ENCODE data around the gene SLC6A13.

Gene SLC6A13

GRCh38 chr12:254039-254438 is 8.6 kb downstream of the SLC6A13 start:
- no peak for TF ChIP-seq CTCF (IDR thresholded peaks at IDR 0.05; ENCODE audit: low read length)
- H3K4me2 ChIP-seq (ENCODE audit: low read length): no peak overlapping the region
- H3K36me3 ChIP-seq (ENCODE audit: insufficient read depth, low read length): no peaks in the 10 kb centered on the region
- H2AFZ ChIP-seq (ENCODE audit: low read length): no peak overlapping the region
- H4K20me1 ChIP-seq (ENCODE audit: insufficient read depth, low read length): no peaks in the 10 kb centered on the region
- no peaks in the 10 kb centered on the region for H3F3A ChIP-seq (ENCODE audit: insufficient read depth, low read length)
- no peak overlapping the region for H3K27ac ChIP-seq (ENCODE audit: low read depth, low read length, poor library complexity, severe bottlenecking)
- H3K9ac ChIP-seq (ENCODE audit: low read length): no peak overlapping the region
- no peak overlapping the region for H3K4me3 ChIP-seq (ENCODE audit: low read depth, low read length, poor library complexity, severe bottlenecking)
- H3K4me1 ChIP-seq (ENCODE audit: insufficient read depth, low read length, severe bottlenecking): no peaks in the 10 kb centered on the region
- H3K9me2 ChIP-seq (ENCODE audit: low read depth, low read length): no peaks in the 10 kb centered on the region
- no peaks in the 10 kb centered on the region for H3K9me3 ChIP-seq (ENCODE audit: low read length)
- no peaks in the 10 kb centered on the region for H3K79me2 ChIP-seq (ENCODE audit: insufficient read depth, low read length)
- H3K27me3 ChIP-seq (ENCODE audit: insufficient read depth, low read length): no peaks in the 10 kb centered on the region

GRCh38 chr12:253116-253831 is 9.4 kb downstream of the SLC6A13 start:
- Histone ChIP-seq H2AFZ (ENCODE audit: low read length) (no peak overlapping the region), H3K9ac (ENCODE audit: low read length) (no peak overlapping the region), H3K4me1 (ENCODE audit: insufficient read depth, low read length, severe bottlenecking) (no peaks in the 10 kb centered on the region), H3K9me2 (ENCODE audit: low read depth, low read length) (no peaks in the 10 kb centered on the region), H4K20me1 (ENCODE audit: insufficient read depth, low read length) (no peaks in the 10 kb centered on the region), H3F3A (ENCODE audit: insufficient read depth, low read length) (no peaks in the 10 kb centered on the region), H3K27me3 (ENCODE audit: insufficient read depth, low read length) (no peaks in the 10 kb centered on the region), H3K36me3 (ENCODE audit: insufficient read depth, low read length) (no peaks in the 10 kb centered on the region), H3K9me3 (ENCODE audit: low read length) (no peaks in the 10 kb centered on the region), H3K27ac (ENCODE audit: low read depth, low read length, poor library complexity, severe bottlenecking) (no peak overlapping the region), H3K79me2 (ENCODE audit: insufficient read depth, low read length) (no peaks in the 10 kb centered on the region), H3K4me2 (ENCODE audit: low read length) (no peak overlapping the region), H3K4me3 (ENCODE audit: low read depth, low read length, poor library complexity, severe bottlenecking) (no peak overlapping the region)
- TF ChIP-seq EZH2 (IDR thresholded peaks at IDR 0.05; ENCODE audit: borderline replicate concordance, low read length): no peak
- TF ChIP-seq CTCF (IDR thresholded peaks at IDR 0.05; ENCODE audit: low read length): no peak

- Histone ChIP-seq H3K27ac (ENCODE audit: low read depth, low read length, poor library complexity, severe bottlenecking) (no peak overlapping the region), H3K27me3 (ENCODE audit: insufficient read depth, low read length) (no peaks in the 10 kb centered on the region), H4K20me1 (ENCODE audit: insufficient read depth, low read length) (no peaks in the 10 kb centered on the region), H2AFZ (ENCODE audit: low read length) (no peak overlapping the region), H3F3A (ENCODE audit: insufficient read depth, low read length) (no peaks in the 10 kb centered on the region), H3K4me2 (ENCODE audit: low read length) (no peak overlapping the region), H3K79me2 (ENCODE audit: insufficient read depth, low read length) (no peaks in the 10 kb centered on the region), H3K9me2 (ENCODE audit: low read depth, low read length) (no peaks in the 10 kb centered on the region), H3K9me3 (ENCODE audit: low read length) (no peaks in the 10 kb centered on the region), H3K4me1 (ENCODE audit: insufficient read depth, low read length, severe bottlenecking) (no peaks in the 10 kb centered on the region), H3K4me3 (ENCODE audit: low read depth, low read length, poor library complexity, severe bottlenecking) (no peak overlapping the region), H3K9ac (ENCODE audit: low read length) (no peak overlapping the region), H3K36me3 (ENCODE audit: insufficient read depth, low read length) (no peaks in the 10 kb centered on the region)
- TF ChIP-seq CTCF (IDR thresholded peaks at IDR 0.05; ENCODE audit: low read length): no peak
- no peak for TF ChIP-seq EZH2 (IDR thresholded peaks at IDR 0.05; ENCODE audit: borderline replicate concordance, low read length)
These were observed 10.0 kb downstream of the SLC6A13 start for GRCh38 chr12:252636-253035.
